Adipocyte (in vitro differentiated cells): ENCODE results near the gene SLC25A21.

ENCODE experiments used
- DNase-seq: peaks from one replicate; pipeline ENCODE4 v3.0.0-alpha.2; 2015; ENCODE audit warnings: low read depth
- H3K27me3 ChIP-seq: replicated peaks from 2 replicates; pipeline ENCODE4 v1.7.0; 2013; ENCODE audit warnings: mild to moderate bottlenecking, low read length, moderate library complexity; ENCODE audit not compliant: control insufficient read depth, insufficient read depth
- H3K36me3 ChIP-seq: 2 replicates; pipeline ENCODE4 v1.7.0; 2013; ENCODE audit warnings: low read length, mild to moderate bottlenecking, moderate library complexity; ENCODE audit not compliant: control insufficient read depth, insufficient read depth, severe bottlenecking
- H3K4me1 ChIP-seq: 2 replicates; pipeline ENCODE4 v1.7.0; 2013; ENCODE audit warnings: mild to moderate bottlenecking, low read length, moderate library complexity; ENCODE audit not compliant: control insufficient read depth, insufficient read depth
- H3K4me3 ChIP-seq: 2 replicates; pipeline ENCODE4 v1.7.0; 2013; ENCODE audit warnings: mild to moderate bottlenecking, low read length, moderate library complexity
- H3K9ac ChIP-seq: 2 replicates; pipeline ENCODE4 v1.7.0; 2013; ENCODE audit warnings: mild to moderate bottlenecking, low read length, moderate library complexity
- H3K9me3 ChIP-seq: 2 replicates; pipeline ENCODE4 v1.7.0; 2013; ENCODE audit warnings: mild to moderate bottlenecking, low read length, moderate library complexity; ENCODE audit not compliant: control insufficient read depth

Gene SLC25A21

DNA sequence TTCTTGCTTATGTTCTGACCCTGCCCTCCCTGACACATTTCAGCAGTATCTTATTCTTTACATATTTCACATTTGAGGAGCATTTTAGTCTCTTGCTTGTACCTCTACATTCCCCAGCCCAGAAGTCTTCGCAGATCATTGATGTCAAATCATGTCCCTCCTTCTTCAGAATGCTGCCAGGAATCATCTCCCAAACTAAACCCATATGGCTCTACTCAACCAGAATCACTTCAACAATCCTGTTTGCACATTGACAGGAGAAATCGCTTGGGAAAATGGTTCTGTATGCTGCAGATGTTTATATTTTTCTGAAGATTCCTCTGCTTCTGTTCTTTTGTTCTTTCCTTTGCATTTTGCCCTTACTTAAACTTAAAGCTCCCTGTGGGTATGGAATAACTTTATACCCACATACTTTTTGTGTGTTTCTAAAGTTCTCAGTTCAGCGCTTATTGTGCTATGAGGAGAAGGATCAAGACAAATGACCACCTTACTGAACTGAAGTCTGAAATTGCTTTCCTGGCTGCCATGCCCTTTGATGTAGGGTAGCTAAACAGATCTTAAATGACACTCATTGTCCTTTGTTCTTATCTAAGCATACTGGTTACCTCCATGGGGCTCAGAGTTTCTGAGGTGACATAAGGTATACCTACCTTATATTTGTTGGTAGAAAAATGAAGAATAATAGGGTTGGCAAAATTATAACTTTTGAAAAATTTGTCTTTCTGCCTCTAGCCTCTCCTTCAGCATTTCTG, 134.6 kb downstream of the SLC25A21 start:
- no peaks in the 10 kb centered on the region for H3K36me3 ChIP-seq
- peak; percentile 37 for DNase-seq
- H3K9me3 ChIP-seq = no peaks in the 10 kb centered on the region
- H3K4me1 ChIP-seq = peaks cover 31% of the 10 kb centered on the region
- no peak overlapping the region for H3K4me3 ChIP-seq
- H3K9ac ChIP-seq = no peak overlapping the region
- H3K27me3 ChIP-seq = no peaks in the 10 kb centered on the region

DNA sequence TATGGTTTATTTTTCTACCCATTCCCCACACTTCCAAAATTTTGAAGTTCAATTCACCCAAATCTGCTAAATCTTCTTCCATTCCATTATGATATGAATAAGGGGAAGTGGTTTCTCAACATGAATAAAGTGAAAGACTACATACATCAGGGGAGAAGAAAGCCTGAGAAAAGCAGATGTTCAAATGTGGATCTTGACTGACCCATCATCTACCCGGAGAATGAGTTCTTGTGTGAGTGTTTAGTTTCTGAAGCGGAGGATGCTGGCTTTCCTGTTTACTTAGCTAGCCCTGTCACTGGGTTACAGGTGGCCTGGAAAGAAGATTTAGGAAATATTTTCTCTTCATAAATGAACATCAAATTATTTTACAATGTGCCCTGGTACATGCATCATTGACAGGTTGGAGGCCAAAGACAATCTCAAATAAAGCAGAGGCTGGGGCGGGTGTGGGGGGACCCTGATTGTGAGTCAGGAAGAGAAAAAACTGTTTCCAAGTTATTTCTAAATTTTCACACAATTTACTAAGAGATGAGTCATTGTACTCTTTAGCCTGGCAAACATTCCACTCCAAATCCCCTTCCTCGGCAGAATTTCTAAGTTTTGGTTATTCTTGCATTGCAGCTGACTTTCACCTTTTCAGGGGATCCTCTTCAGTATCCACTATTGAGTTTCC, 135.6 kb downstream of the SLC25A21 start:
- Histone ChIP-seq H3K4me1 (peaks cover 31% of the 10 kb centered on the region), H3K4me3 (no peak overlapping the region), H3K9ac (no peak overlapping the region), H3K36me3 (no peaks in the 10 kb centered on the region), H3K27me3 (no peaks in the 10 kb centered on the region), H3K9me3 (no peaks in the 10 kb centered on the region)
- peak; percentile 76 for DNase-seq

DNA sequence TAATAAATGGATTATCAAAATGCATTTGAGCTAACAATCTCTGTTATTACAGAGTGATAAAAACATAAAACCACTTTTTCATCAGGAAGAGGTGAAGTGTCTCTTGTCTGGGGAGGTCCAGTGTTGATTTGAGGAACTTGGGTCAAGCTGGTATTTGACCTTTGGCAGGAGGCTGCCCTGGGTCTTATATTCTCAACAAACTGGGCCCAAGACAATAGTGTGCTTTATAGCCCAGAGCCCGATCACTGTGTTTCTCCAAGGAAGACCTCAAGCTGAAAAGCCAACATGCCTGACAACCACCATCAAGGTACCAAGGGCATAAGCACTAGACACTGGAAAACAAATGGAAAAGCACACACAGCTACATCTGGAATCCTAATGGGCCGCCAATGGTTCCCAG, 137.0 kb downstream of the SLC25A21 start:
- H3K9ac ChIP-seq = peak overlapping the region; percentile 17
- H3K27me3 ChIP-seq = no peaks in the 10 kb centered on the region
- no peaks in the 10 kb centered on the region for H3K9me3 ChIP-seq
- H3K4me3 ChIP-seq = peak overlapping the region; percentile 9
- peaks cover 31% of the 10 kb centered on the region for H3K4me1 ChIP-seq
- DNase-seq = no peak
- H3K36me3 ChIP-seq = no peaks in the 10 kb centered on the region

DNA sequence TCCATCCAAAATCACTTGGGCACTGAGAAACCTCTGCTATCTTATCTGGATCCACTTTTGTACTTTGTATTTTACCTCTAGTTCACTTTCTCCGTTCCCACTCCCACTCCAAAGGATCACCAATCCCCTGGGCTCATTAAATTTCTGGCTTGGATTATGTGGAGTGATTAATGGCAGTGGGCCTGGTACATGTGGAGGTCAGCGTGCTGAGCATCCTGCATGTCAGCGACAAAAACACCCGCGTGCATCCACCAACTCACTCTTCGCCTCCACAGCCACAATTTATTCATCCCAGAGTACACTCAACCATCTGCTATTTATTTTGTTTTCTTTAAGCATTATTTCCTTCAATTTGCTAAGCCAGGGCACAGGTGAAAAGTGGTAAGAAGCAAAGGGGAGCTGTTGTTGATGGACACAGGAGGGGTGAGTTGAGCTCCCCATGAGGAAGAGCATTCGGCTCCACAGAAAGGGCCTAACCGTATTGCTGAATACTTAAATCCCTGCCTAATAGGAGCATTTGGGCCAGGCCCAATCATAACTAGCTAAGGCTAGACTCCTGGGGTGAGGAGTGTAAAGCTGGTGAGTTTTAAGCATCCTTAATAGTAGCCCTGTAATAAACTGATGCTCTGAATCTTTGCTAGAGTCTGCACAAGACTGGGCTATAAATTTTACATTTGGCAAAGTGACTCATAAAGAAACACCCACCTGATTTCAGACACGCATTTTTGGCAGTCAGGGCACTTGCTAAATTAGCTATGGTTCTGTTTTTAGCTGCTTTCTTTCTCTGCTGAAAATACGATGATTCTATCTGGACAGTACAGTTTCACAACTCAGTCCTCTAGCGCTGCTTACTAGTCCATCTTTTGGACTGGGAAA, 137.8 kb downstream of the SLC25A21 start:
- Histone ChIP-seq H3K4me3 (peak overlapping the region; percentile 9), H3K27me3 (no peaks in the 10 kb centered on the region), H3K36me3 (no peaks in the 10 kb centered on the region), H3K9ac (no peak overlapping the region), H3K9me3 (no peaks in the 10 kb centered on the region), H3K4me1 (peaks cover 31% of the 10 kb centered on the region)
- peak; percentile 90 for DNase-seq

DNA sequence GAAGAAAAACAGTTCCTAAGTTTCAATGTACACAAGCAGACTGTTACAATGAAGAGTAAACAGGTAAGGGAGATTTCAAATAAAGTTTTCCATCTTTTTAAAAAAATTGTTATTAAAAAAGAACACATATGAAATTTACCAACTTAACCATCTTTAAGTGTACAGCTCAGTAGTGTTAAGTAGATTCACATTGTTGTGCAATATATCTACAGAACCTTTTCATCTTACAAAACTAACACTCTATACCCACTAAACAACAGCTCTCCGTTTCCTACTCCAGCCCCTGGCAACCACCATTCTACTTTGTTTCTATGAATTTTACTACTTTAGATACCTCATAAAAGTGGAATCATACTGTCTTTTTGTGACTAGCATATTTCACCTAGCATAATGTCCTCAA, 139.5 kb downstream of the SLC25A21 start:
- H3K4me1 ChIP-seq = peaks cover 31% of the 10 kb centered on the region
- H3K9me3 ChIP-seq = no peaks in the 10 kb centered on the region
- no peak overlapping the region for H3K4me3 ChIP-seq
- no peak for DNase-seq
- H3K27me3 ChIP-seq = no peaks in the 10 kb centered on the region
- H3K36me3 ChIP-seq = no peaks in the 10 kb centered on the region
- H3K9ac ChIP-seq = no peak overlapping the region

DNA sequence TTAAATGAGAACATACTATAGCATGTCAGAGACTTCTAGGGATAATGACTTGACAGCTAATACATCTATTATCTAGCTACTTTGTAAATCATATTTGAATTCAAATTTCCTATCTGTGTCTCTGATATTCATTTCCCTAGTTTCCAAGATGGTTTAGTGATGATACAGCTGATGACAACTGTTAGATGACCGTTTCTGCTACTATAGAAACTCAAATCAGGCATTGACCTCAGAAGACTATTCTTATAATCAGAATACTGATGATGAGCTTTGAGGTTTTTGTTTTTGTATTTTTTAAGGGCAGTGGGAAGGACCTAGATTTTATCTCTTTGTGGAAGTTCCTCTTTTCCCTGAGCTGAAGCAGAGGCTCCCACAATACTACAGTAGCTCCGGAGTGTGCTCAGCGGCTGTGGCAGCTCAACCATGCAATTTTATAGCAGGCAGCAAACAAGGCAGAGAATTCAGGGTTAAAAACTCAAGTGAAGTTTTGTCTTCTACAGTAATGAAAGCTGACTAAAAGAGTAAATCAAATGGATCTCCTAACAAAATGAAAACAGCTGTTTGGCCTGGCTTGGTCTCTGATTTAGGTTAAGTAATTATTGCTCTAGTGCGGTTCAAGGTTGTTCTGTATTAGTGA, 145.1 kb downstream of the SLC25A21 start:
- Histone ChIP-seq H3K9me3 (no peaks in the 10 kb centered on the region), H3K4me1 (no peaks in the 10 kb centered on the region), H3K27me3 (no peaks in the 10 kb centered on the region), H3K36me3 (no peaks in the 10 kb centered on the region), H3K4me3 (no peak overlapping the region), H3K9ac (no peak overlapping the region)
- DNase-seq = peak; percentile 71

DNA sequence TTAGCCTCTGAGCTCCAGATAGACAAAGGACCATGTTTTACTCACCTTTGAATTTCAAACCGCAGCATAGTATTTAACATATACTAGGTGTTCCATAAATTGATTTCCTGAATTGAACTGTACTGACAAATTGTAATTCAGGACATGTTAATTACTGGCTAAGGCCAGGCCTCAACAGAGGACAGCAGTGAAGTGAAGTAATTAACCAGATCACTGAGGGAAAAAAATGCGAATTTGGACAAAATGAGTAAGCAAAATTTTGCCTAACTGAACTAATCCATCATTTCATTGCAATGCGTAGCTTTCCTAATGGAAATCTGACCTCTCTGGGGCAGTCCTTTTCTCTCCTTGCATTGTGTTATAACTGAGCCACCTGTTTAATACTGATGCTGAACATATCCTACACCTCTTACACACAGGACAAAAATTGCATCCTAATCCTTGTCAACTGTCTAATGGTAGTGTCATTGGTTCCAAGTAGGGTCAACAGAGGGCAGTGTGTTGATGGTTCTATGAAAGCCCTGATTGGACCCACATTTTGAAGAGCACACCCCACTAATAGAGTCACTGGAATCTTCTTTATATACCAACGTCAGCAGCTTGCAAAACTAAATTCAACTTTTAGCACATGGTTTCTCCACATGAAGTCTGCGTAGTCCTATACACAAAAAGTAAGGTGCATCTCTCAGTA, 148.4 kb downstream of the SLC25A21 start:
- H3K4me3 ChIP-seq = no peak overlapping the region
- no peak for DNase-seq
- H3K27me3 ChIP-seq = no peaks in the 10 kb centered on the region
- peaks cover 3% of the 10 kb centered on the region for H3K4me1 ChIP-seq
- no peak overlapping the region for H3K9ac ChIP-seq
- H3K9me3 ChIP-seq = no peaks in the 10 kb centered on the region
- H3K36me3 ChIP-seq = no peaks in the 10 kb centered on the region

DNA sequence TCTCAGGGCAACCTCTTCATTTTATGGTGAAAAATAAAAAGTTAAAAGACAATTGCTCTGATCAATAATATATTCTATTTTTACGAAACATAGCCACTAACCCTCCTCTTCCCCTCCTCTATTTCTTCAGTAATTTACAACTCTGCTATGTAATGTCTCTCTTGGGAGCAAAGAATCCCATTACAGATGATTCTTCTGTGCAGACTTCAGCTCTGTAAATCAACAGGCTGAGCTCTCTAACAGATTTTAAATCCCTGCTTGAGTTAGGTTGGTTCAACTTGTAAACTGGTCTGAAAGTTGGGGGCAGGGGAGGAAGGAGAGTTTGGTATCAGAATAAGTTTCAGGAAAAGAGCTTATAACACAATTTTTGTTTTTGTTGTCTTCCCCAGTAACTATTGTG, 151.0 kb downstream of the SLC25A21 start:
- H3K27me3 ChIP-seq = no peaks in the 10 kb centered on the region
- H3K36me3 ChIP-seq = no peaks in the 10 kb centered on the region
- DNase-seq = no peak
- H3K4me1 ChIP-seq = peaks cover 13% of the 10 kb centered on the region
- H3K9me3 ChIP-seq = no peaks in the 10 kb centered on the region
- H3K4me3 ChIP-seq = no peak overlapping the region
- no peak overlapping the region for H3K9ac ChIP-seq

DNA sequence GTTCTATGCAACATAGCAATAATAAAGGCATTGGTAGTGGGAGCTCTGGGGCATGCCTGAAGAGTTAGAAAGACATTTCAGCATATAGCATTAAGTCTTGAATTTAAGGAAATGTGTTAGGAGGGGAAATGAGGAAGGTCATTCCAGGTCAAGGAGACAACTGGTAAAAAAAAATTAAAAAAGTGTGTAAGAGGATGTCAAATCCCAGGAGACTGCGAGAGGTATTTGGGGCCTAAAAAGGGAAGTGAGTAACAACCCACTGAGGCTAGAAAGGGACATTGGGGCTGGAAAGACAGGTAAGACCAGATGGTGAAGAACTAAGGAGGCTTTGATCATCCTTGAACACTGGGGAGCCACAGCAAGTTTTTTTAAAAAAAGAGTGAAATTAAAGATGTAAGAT, 152.9 kb downstream of the SLC25A21 start:
- Histone ChIP-seq H3K4me3 (no peak overlapping the region), H3K9me3 (no peaks in the 10 kb centered on the region), H3K4me1 (peaks cover 13% of the 10 kb centered on the region), H3K36me3 (no peaks in the 10 kb centered on the region), H3K9ac (no peak overlapping the region), H3K27me3 (no peaks in the 10 kb centered on the region)
- no peak for DNase-seq

DNA sequence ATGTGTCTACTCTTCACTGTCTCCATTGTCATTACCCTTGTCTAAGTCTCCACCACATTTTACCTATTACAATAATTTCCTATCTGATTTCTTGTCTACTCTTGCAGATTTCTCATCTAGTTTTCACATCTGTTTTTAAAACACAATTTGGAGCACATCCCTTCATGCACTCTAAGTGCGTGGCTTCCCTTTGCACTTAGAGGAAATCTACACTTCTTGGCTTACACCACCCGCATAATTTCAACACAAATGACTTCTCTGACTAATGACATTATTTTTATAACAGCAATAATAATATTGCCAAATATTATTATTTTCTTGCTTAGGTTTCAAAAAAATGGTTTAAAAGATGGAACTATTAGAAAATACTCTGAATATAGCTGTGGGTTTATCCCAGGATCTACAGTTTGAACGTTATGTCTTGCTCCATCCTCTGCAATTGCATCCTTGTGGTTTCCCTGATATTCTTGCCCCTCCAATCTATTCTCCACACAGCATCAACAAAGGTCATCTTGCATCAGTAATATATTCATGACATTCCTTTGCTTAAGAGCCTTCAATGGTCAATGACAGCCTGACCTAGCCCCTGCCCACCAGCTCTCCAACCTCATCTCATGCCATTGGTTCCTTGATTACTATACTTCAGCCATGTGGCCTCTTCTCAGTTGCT, 153.7 kb downstream of the SLC25A21 start:
- Histone ChIP-seq H3K36me3 (no peaks in the 10 kb centered on the region), H3K27me3 (no peaks in the 10 kb centered on the region), H3K9ac (no peak overlapping the region), H3K4me1 (peaks cover 13% of the 10 kb centered on the region), H3K4me3 (no peak overlapping the region), H3K9me3 (no peaks in the 10 kb centered on the region)
- DNase-seq = no peak
